GM21786 (cell line): ENCODE results near the gene FSIP1.

Experiments used
- ATAC-seq: cut with Tn5 transposase; IDR thresholded peaks from one replicate; pipeline ENCODE4 v1.9.1; 2021; ENCODE audit not compliant: unreplicated experiment

FSIP1 gene

GRCh38 chr15:39558421-39558820, 224.2 kb downstream of the FSIP1 start:
- no peak for ATAC-seq

- ATAC-seq, result no peak
Measured at GRCh38 chr15:39556461-39556860, 226.2 kb downstream of the FSIP1 start.

- ATAC-seq, result no peak
Measured at GRCh38 chr15:39555885-39556284, 226.8 kb downstream of the FSIP1 start.

GRCh38 chr15:39554746-39555387, 227.8 kb downstream of the FSIP1 start:
- ATAC-seq, result no peak

- no peak for ATAC-seq
Measured at GRCh38 chr15:39553947-39554693, 228.5 kb downstream of the FSIP1 start.

GRCh38 chr15:39552556-39552955, 230.1 kb downstream of the FSIP1 start:
- no peak for ATAC-seq

- ATAC-seq, result no peak
Measured at GRCh38 chr15:39551476-39551875, 231.2 kb downstream of the FSIP1 start.
